RPMI7951 (cell line): Measurements from ENCODE around the gene AGAP5. TPM values are rescaled to one million over a fixed set of nuclear protein-coding genes. Genes with fewer than 3 reads are reported as not detected.
"Not testable (repeated sequence)": the region's sequence is repeated elsewhere in the genome, so short reads cannot be mapped to it uniquely, and the experiment has no call there.

Experiments used
- DNase-seq: peaks from one replicate; pipeline ENCODE4 v3.0.0-alpha.2; 2012; ENCODE audit warnings: low read depth
- total RNA-seq: library from RNA; depleted of rRNA; stranded (reverse); fragments of >200 nt; shearing (Covaris generic); gene quantifications from 2 replicates; pipeline ENCODE4 v1.2.3, GENCODE V29; 2014

The AGAP5 gene
- total RNA-seq, 1 experiment from 2014 or later: not detected

DNA sequence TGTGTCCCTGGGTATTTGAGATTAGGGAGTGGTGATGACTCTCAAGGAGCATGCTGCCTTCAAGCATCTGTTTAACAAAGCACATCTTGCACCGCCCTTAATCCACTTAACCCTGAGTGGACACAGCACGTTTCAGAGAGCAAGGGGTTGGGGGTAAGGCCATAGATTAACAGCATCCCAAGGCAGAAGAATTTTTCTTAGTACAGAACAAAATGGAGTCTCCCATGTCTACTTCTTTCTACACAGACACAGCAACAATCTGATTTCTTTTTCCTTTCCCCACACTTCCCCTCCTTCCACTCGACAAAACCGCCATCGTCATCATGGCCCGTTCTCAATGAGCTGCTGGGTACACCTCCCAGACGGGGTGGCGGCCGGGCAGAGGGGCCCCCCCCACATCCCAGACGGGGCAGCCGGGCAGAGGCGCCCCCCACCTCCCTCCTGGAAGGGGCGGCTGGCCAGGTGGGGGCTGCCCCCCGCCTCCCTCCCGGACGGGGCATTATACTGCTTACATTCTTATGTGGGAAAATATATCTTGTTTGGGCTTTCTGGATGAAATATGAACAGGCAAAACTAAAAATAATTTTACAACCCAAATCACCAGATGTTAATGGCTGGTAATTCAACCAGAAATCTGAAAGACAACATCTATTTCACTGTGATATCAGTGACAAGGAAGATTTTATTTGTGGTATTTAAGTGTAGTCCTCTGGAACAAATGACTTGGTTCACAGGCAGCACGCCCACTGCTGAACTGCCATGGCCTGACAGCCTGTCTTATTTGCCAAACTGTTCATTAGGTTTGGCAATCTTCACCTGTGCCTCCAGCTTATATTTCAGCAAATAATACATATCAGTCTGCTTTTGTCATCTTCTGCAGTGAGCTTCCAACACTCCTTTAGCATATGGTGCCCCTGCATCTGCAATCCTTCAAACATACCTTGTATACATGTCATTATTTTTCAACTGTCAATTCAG is 17.6 kb upstream of the AGAP5 start:
- DNase-seq: not testable (repeated sequence)

DNA sequence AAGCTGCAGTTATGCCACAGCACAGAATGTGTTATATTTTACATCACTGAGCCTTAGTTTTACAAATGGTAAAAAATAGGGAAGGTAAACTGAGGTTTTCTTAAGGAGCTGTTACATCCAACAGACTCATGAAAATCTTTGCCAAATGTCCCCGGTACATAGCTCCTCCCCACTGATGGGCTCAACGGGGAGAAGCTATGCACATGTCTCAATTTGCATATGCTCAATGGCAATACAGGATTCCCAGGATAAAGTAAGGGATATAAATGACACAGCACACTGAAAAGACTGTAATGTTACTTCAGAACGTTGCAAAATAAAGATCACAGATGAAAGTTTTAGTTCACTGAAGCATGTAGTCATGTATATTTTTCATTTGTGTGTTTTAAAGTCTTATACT is 16.6 kb upstream of the AGAP5 start:
- not testable (repeated sequence) for DNase-seq

- DNase-seq: not testable (repeated sequence)
These were observed 16.0 kb upstream of the AGAP5 start for GRCh38 chr10:73713912-73714311.

- DNase-seq: not testable (repeated sequence)
These were observed 13.8 kb upstream of the AGAP5 start for GRCh38 chr10:73711683-73712082.

DNA sequence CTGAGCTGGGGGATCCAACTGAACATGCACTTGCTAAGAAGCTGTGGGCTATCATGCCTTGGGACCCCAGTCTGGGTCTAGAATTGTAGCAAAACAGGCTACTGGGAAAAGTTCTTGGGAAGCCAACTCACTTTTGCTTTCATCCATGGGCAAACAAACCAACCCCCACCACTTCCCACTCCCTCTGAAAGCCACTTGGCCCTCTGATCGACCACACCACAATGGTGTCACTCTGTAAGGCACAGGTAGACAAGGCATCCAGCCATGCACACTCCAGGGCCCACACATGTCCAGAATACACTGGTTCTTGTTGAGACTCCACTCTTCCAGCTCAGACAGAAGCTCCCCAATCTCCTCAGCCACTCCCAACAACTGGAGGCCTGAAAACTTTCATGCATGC is 10.2 kb upstream of the AGAP5 start:
- not testable (repeated sequence) for DNase-seq

GRCh38 chr10:73707628-73708027 is 9.7 kb upstream of the AGAP5 start:
- not testable (repeated sequence) for DNase-seq

- not testable (repeated sequence) for DNase-seq
These were observed 8.6 kb upstream of the AGAP5 start for GRCh38 chr10:73706488-73706887.

GRCh38 chr10:73705506-73706072 is 7.7 kb upstream of the AGAP5 start:
- DNase-seq: not testable (repeated sequence)

DNA sequence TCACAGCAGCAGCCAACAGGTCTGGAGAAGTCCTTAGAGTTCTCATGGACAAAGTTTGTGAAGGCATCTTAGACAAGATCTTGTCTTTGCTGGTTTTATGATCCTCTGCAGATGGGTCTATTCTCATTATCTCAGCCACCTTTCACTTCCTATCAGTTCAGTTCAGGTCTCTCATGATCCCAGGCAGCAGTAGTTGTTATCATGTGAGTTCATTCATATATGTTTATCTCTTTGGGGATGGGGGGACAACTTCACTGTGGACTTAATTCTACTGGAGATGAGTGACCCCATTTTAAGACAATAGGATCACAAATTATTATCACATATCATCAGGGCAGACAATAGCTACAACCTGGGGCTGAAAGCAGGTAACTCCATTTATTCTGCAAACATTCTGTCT is 6.0 kb upstream of the AGAP5 start:
- DNase-seq: not testable (repeated sequence)

DNA sequence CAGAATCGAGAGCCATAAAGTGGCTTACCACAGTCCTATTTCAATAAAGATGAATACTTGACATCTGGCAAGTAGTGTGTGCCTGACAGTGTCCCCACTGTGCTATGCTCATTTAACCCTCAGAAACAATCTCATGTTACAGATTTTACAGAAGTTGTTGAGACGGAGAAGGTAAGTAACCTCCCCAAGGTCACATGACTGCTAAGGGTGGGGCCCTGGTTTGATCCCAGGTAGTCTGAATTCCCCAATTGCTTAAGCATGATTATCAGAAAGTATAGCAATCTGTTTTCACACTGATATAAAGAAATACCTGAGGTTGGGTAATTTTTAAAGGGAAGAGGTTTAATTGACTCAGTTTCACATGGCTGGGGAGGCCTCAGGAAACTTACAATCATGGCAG is 910 bp upstream of the AGAP5 start:
- not testable (repeated sequence) for DNase-seq

DNA sequence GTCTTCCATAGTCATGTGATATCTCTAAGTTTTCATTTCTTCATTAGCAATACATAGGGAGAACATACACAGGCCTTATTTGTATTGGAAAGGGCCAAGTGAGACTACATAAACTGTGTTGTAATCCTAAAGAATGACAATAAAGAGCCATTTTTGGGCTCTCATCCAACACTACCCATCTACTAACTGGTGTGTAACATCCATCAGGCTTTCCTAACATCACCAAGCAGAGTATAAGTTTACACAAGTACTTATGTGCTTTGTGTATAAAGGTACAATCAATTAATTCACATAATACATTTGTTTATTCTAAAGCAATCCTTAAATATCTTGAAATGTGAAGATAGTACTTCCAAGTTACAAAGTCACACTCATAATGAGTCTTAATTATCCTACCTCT is 2.6 kb downstream of the AGAP5 start:
- not testable (repeated sequence) for DNase-seq

- DNase-seq: not testable (repeated sequence)
These were observed 7.2 kb downstream of the AGAP5 start for GRCh38 chr10:73690755-73691154.

DNA sequence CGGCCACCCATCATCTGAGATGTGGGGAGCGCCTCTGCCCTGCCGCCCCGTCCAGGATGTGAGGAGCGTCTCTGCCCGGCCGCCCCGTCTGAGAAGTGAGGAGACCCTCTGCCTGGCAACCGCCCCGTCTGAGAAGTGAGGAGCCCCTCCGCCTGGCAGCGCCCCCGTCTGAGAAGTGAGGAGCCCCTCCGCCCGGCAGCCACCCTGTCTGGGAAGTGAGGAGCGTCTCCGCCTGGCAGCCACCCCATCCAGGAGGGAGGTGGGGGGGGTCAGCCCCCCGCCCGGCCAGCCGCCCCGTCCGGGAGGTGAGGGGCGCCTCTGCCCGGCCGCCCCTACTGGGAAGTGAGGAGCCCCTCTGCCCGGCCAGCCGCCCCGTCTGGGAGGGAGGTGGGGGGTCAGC is 8.3 kb downstream of the AGAP5 start:
- not testable (repeated sequence) for DNase-seq

DNA sequence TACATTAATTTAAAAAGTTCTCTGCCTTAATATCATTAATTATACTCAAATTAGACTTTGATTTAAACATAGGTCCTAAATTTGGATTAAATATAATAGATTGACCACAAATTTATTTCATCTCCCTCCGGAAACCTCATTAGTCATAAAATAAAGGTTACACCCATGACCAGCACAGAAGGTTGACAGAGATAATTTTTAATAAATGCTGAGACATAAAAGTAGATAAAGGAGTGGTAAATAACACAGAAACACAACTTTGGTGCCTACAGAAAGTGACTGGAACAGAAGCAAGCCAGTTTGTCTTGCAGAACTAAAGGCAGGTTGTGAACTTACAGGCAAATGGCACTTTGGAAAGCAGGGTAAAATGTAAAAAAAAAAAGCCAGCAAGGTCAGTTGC is 10.3 kb downstream of the AGAP5 start:
- not testable (repeated sequence) for DNase-seq

GRCh38 chr10:73674546-73674945 is 23.4 kb downstream of the AGAP5 start:
- DNase-seq: not testable (repeated sequence)

GRCh38 chr10:73668378-73668777 is 29.5 kb downstream of the AGAP5 start:
- not testable (repeated sequence) for DNase-seq

DNA sequence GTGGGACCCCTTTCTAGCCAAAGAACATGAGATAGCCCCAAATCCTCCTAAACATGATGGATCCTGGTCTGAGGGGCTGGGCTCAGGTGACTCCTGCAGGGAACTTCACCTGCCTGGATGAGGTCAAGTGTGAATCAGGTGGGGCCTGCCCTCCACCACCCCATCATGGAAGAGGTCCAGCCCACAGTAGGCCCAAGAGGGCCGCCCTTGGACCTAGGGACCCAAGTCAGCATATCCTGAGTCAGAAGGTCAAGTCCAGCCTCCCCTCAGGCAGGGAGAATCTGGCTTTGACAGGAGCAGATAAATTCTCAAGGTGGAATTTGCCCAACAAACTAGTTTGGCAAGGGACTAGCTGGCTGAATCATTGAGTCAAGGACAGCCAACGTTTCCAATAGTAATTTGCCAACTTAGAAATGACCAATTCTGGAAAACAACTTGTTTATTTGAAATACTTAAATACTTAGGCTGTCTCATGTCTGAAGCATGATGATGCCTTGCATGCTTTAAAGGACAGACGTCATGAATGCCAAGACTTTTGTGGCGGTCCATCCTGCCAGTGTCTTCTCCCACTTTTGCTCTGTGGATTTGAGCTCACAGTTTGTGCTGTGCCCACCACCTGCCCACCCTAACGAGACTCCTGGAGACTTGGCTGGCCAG is 31.6 kb downstream of the AGAP5 start:
- not testable (repeated sequence) for DNase-seq

- not testable (repeated sequence) for DNase-seq
These were observed 32.3 kb downstream of the AGAP5 start for GRCh38 chr10:73665581-73665980.

- DNase-seq: not testable (repeated sequence)
These were observed 33.5 kb downstream of the AGAP5 start for GRCh38 chr10:73664156-73665040.

GRCh38 chr10:73663621-73664020 is 34.3 kb downstream of the AGAP5 start:
- DNase-seq: not testable (repeated sequence)

DNA sequence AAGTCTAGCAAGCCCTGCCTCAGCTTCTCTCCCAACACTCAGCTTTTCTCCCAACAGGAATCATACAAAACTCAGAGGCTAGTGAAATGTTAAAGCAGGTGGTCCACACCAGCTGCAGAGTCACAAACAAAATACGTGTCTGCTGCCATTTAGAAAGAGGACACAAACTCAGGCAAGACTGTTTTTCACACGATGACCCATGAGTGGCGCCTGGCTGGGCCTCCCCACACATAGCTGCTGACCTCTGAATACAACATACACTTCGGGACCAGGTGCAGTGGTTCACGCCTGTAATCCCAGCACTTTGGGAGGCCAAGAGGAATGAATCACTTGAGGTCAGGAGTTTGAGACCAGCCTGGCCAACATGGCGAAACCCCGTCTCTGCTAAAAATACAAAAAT is 35.2 kb downstream of the AGAP5 start:
- not testable (repeated sequence) for DNase-seq
